ENCODE measurements around the gene PHLDB2.

GRCh38 chr3:111857474-111857873 lies 1.6 kb upstream of the PHLDB2 start:
- no peak for TF ChIP-seq SIN3A (conservative IDR thresholded peaks at IDR 0.05 in 1 of 2, IDR thresholded peaks at IDR 0.05 in 1 of 2; ENCODE audit: low read depth in 1 of 2, low read length in 2 of 2)
- no peak for TF ChIP-seq POLR2AphosphoS5 (IDR thresholded peaks at IDR 0.05; ENCODE audit: low read depth, low read length)
- TF ChIP-seq POLR2A (IDR thresholded peaks at IDR 0.05; ENCODE audit: control extremely low read depth in 1 of 2, low read depth in 2 of 2, low read length in 2 of 2): no peak
- TF ChIP-seq CTCF (IDR thresholded peaks at IDR 0.05; ENCODE audit: control extremely low read depth in 1 of 3, insufficient read depth in 1 of 3, low read depth in 1 of 3, low read length in 3 of 3): no peak
- TF ChIP-seq CREB1 (IDR thresholded peaks at IDR 0.05): no peak
- no peak for TF ChIP-seq YY1 (IDR thresholded peaks at IDR 0.05; ENCODE audit: low read depth, low read length)
- TF ChIP-seq CHD7 (IDR thresholded peaks at IDR 0.05; ENCODE audit: insufficient replicate concordance, low read length): no peak
- TF ChIP-seq BRCA1 (IDR thresholded peaks at IDR 0.05; ENCODE audit: low read depth, low read length): no peak
- no peak for TF ChIP-seq SRF (IDR thresholded peaks at IDR 0.05; ENCODE audit: low read depth, low read length)
- TF ChIP-seq TAF1 (IDR thresholded peaks at IDR 0.05; ENCODE audit: low read depth, low read length): no peak
- TF ChIP-seq CHD2 (IDR thresholded peaks at IDR 0.05; ENCODE audit: low read length): no peak
- no peak for TF ChIP-seq ATF2 (IDR thresholded peaks at IDR 0.05; ENCODE audit: low read length)
- TF ChIP-seq HDAC6 (IDR thresholded peaks at IDR 0.05; ENCODE audit: low read depth, low read length): no peak
- no peak for TF ChIP-seq CEBPB (IDR thresholded peaks at IDR 0.05; ENCODE audit: low read depth, low read length)

All from H1 (cell line).